NCI-H146 (cell line): ENCODE data around the gene ZBTB9.

Experiments used
- DNase-seq: peaks from one replicate; lab custom pipeline; 2025; lab: John Stamatoyannopoulos, UW

ZBTB9 gene

DNA sequence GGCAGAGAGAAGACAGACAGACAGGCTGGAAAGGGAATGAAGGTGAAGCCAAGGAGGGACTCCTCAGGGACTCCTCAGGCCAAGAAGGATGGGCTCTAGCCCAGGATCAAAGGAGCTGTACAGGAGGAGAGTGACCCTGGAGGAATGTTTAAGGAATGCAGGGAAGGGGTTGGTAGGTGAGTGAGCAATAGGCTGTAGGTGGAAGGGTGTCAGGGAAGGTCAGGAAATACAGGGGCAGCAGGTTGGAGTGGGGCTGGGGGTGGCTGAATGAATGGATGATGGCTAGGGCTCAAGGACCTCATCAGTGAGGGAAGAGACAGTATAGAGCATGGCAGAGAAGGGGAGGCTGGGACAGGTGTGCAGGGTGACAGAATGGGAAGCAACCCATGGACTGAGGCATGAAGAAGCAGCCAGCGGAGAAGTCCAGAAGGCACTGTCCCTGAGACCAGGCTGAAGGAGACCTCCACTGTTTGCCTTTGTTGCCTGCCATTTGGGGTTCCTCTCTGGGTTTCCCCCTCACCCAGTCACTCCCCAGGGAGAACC, 21.3 kb upstream of the ZBTB9 start:
- DNase-seq: no peak

DNA sequence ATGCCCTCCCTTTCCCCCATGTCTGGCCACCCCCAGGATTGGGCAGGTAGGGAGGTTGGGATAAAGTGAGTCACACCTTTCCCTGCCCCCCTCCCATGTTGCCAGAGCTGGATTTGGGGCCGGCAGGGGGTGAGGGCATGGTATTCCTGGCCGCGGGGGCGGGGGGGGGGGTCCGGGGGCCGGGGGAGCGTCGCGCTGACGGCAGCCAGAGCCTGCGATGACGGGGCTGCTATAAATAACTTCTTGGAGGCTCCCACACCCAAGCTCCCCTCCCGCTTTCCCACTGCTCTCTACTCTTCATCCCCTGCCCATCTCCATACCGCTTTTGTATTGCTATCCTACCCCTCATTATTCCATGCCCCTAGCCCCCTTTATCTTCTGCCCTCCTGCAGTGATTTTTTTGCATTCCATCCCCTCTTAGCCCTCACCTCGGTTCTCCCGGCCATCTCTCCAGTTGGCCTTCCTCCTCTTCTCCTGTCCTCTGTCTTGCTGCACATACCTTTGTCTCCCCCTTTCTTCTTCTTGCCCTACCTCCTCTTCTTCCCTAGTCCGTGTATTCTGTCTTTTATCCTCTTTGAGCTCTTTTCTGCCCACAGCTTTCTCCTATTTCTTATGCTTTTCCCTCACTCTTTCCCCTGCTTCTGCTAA, 20.7 kb upstream of the ZBTB9 start:
- DNase-seq: no peak

DNA sequence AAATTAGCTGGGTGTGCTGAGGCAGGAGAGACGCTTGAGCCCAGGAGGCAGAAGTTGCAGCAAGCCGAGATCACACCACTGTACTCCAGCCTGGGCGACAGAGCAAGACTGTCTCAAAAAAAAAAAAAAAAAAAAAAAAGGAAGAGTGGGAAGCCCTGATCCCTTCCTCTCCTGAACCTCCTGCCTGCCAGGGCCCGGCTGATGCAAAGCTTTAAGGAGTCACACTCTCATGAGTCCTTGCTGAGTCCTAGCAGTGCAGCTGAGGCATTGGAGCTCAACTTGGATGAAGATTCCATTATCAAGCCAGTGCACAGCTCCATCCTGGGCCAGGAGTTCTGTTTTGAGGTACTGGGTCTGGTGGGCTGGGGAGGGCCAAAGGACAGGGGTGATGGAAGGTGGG, 19.4 kb upstream of the ZBTB9 start:
- DNase-seq: no peak

DNA sequence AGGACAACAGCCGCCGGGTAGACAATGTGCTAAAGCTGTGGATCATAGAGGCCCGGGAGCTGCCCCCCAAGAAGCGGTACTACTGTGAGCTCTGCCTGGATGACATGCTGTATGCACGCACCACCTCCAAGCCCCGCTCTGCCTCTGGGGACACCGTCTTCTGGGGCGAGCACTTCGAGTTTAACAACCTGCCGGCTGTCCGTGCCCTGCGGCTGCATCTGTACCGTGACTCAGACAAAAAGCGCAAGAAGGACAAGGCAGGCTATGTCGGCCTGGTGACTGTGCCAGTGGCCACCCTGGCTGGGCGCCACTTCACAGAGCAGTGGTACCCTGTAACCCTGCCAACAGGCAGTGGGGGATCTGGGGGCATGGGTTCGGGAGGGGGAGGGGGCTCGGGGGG, 16.7 kb upstream of the ZBTB9 start:
- no peak for DNase-seq

DNA sequence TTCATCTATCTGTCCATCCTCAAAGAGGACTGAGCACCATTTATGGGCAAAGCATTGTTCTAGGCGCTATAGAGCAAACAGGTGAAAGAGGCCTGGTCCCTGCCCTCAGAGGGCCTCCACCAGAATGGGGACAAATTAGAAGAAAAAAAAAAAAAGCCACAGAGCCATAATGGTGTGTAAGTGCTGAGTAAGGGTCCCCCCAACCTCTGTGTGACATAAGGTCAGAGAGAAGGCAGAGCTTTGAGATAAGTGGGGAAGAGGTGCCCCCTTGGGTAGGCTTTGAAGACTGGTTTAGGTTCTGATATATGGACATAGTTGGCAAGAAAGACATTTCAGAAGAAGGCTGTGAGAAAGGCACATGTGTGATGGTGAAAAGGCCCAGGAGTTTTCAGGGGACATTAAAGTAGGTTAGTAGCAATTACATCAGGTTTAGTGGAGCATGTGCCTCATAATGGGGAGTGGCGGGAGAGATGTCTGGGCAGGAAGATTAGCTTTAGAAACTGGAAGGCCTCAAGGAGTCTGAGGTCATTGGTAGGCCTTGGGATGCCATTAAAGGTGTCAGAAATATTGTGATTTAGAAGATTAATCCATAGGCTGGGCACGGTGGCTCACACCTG, 15.3 kb upstream of the ZBTB9 start:
- DNase-seq: no peak

DNA sequence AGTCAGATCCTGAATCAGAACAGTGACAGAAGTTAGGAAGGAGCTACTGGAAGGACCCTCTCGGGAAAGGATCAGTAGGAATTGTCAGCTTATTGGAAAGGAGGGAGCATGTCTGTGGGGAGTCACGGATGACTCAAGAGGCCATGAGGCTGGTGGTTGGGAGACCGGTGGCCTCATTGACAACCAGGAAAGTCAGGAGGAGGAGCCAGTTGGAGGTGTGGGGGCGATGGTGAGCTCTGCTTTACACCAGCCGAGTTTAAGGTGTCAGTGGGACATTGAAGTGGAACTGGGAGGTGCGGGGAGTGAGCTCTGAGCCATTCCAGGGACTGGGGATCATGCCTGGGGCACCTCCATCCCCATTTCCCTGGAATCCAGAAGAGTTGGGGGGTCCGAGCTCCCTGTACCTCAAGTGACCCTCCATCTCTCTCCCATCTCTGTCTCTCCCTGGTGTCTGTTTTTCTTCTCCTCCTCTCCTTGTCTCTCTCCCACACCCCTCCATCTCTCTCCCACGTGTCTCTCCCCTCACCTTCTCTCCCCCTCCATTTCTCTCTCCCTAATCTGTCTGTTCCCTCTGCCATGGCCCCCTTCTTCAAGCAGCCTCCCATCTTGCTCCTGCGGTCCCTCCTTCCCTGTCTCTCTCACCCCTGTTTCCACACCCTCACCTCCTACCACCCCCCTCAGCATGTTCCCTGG, 14.3 kb upstream of the ZBTB9 start:
- no peak for DNase-seq

DNA sequence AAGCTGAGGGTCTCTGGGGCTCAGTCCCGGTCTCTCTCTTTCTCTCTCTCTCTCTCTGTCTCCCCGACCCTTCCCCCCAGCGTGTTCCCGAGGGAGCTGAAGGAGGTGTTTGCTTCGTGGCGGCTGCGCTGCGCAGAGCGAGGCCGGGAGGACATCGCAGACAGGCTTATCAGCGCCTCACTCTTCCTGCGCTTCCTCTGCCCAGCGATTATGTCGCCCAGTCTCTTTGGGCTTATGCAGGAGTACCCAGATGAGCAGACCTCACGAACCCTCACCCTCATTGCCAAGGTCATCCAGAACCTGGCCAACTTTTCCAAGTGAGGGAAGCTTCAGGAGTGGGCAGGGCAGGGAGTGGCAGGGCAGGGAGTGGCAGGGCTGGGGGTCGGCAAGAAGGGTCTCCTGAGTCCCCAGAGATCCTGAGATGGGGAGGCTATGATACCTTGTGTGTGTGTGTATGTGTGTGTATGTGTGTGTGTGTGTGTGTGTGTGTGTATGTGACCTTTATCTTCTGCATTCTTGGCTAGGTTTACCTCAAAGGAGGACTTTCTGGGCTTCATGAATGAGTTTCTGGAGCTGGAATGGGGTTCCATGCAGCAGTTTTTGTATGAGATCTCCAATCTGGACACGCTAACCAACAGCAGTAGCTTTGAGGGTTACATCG, 13.6 kb upstream of the ZBTB9 start:
- no peak for DNase-seq

DNA sequence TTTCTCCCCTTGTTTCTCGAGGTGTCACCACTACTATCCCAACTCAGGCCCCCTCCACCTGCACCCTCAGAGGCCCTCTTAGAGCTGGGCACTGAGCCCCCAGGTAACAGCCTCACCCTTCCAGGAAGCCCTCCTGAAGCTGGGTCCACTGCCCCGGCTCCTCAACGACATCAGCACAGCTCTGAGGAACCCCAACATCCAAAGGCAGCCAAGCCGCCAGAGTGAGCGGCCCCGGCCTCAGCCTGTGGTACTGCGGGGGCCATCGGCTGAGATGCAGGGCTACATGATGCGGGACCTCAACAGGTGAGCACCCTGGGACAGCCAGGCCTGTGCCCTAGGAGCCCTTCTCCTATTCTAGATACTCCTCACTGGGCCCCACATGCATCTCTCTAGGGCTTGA, 12.9 kb upstream of the ZBTB9 start:
- DNase-seq: no peak

DNA sequence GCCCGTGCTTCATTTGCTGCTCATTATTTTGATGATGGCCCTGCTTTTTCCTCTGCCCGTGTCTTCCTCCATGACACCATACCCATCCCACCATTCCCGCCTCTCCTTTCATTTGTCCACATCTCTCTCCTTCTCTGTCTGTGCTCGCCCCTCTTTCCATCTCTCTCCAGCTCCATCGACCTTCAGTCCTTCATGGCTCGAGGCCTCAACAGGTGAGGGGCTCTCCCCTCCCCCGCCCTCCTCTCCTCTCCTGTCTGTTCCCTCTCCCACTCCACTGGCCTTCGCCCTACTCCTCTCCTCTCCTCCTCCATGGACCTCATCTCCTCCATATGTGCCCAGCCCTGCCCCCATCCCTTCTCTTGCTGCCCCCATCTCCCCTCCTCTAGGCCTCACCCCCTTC, 12.1 kb upstream of the ZBTB9 start:
- DNase-seq: no peak

DNA sequence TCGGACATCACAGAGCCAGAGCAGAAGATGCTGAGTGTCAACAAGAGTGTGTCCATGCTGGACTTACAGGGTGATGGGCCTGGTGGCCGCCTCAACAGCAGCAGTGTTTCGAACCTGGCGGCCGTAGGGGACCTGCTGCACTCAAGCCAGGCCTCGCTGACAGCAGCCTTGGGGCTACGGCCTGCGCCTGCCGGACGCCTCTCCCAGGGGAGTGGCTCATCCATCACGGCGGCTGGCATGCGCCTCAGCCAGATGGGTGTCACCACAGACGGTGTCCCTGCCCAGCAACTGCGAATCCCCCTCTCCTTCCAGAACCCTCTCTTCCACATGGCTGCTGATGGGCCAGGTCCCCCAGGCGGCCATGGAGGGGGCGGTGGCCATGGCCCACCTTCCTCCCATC, 11.4 kb upstream of the ZBTB9 start:
- DNase-seq: no peak

DNA sequence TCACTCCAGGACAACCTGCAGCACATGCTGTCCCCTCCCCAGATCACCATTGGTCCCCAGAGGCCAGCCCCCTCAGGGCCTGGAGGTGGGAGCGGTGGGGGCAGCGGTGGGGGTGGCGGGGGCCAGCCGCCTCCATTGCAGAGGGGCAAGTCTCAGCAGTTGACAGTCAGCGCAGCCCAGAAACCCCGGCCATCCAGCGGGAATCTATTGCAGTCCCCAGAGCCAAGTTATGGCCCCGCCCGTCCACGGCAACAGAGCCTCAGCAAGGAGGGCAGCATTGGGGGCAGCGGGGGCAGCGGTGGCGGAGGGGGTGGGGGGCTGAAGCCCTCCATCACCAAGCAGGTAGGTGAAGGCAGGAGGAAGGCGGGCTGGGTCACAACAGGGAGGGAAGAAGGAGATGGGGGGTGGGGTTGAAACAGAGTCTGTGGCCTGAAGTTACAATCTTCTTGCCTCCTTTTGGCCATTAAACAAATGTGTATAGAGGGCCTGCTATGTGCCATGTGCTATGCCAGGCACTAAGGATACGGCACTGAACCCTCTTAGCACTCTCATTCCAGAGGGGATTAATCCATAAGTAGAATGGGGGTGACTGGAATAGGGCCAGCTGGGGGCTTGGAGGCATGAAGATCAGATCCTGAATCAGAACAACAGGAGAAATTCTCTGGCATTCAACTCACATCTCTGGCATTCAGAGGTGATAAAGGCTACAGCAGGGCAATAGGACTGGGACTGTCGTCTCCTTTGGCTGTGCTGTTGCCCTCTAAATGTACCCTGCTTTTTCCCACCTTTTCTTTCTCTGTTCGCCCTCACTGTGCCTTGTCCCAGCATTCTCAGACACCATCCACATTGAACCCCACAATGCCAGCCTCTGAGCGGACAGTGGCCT, 10.5 kb upstream of the ZBTB9 start:
- DNase-seq: no peak

DNA sequence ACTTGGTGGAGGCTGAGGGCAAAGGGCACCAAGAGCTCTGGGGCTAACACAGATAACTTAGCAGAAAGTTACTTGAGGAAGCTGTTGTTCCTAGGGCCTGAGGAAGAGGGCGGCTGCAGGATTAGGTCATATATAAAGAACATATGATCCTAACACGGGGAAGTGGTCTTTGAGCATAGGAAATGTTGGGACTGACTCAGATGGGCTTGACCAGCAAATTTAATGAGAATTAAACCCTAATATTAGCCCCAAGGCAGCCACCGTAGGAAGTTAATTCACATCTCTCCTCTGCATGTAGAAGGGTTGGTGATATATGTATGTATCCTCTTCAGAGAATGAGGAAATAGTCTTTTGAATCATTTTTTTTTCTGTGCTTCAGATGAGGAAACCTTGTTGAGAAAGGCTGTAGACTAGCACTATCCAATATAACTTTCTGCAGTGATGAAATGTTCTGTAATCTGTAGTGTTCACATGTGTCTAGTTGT, 9.2 kb upstream of the ZBTB9 start:
- DNase-seq: no peak

DNA sequence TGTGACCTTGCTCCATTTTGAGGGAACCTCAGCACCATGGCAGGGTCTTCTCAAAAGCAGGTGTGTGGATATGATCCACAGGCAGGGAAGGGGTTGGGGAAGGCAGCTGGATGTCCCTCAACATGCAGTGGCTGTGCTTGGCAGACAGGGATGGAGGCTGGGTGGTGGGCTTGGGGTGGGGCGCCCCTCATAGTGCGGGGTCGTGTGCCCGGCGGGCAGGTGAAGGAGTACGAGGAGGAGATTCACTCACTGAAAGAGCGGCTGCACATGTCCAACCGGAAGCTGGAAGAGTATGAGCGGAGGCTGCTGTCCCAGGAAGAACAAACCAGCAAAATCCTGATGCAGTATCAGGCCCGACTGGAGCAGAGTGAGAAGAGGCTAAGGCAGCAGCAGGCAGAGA, 8.0 kb upstream of the ZBTB9 start:
- DNase-seq: no peak

DNA sequence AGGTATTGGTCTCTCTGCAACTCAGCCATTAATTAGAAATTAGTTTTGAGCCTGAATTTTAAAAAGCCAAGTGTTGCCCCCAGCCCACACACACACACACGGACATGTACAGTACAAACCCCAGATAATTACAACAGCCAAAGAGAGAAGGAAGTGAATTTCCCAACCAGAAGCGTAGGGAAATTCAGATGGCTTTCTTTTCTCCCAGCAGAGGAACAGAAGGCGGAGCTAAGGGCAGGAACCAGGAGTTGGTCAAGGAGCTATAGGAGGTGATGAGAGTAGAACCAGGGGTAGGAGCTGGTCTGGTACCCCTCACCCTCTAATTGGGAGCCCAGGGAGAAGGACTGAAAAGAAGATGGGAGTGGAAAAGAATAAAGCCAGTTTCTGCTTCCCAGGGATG, 3.9 kb upstream of the ZBTB9 start:
- DNase-seq: no peak

DNA sequence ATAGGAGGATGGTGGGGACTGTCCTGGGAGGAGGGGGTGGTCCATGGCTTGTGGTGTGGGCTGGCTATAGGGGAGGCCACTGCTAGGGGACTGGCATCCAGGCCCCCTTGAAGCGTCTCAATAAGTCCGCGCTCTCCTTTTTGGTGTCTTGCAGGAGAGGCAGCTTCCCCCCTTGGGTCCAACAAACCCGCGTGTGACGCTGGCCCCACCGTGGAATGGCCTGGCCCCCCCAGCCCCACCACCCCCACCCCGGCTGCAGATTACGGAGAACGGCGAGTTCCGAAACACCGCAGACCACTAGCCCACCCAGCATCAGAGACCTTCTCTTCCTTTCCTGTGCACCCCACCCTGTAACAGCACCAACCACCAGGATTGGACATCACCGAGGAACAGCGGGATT, 2.8 kb upstream of the ZBTB9 start:
- DNase-seq: no peak

DNA sequence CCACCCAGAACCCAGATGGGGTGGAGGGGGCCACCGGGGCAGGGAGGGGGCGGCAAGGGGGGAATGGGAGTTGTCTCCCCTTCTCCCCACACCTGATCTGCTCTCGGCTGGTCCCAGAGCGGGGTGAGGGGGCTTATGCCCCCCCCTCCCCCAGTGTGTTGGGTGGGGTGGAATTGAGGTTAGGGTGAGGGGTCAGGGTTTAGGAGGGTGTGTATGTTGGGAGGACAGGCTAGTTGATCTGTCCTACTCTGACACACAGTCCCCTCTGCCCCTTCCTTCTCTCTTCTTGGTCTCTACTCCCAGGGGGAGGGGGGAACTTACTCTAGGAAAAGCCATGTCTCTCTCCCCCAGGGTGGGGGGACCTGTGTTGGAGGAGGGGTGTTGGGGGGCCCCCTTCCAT, 1.9 kb upstream of the ZBTB9 start:
- DNase-seq: no peak

DNA sequence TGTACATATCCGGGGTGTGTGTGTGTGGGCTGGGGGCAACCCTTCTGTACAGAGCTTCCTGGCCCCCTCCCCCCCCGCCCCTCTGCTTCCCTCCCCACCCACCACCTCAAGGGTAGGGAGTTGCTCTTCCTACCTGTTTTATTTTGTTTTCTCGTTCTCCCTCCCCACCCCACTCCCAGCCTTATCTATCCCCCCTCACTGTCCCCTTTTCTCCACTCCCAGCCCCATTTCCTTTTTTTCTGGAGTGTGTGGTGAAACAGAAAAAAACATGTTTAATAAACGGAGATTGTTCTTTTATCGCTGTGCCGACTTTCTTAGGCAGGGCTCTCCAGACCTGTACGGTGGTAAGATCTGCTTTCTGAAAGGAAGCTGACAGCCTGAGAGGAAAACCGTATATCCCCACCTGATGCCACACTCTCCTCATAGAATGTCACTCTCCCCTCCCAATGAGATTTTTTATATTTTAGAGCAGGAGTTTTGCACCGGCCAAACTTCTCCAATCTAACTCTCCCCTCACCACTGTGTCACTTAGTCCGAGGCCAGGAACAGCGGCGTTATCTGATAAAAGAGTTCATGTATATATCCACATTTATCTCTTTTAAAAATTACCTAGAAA, 875 bp upstream of the ZBTB9 start:
- DNase-seq: no peak

DNA sequence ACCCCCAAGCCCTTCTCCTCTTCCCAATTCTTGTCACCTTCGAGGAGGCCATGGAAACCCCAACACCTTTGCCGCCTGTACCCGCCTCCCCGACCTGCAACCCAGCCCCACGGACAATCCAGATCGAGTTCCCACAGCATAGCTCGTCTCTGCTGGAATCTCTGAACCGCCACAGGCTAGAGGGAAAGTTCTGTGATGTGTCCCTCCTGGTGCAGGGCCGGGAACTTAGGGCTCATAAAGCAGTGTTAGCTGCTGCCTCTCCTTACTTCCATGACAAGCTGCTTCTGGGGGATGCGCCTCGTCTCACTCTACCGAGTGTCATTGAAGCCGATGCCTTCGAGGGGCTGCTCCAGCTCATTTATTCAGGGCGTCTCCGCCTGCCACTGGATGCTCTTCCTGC, 675 bp downstream of the ZBTB9 start:
- DNase-seq: no peak

DNA sequence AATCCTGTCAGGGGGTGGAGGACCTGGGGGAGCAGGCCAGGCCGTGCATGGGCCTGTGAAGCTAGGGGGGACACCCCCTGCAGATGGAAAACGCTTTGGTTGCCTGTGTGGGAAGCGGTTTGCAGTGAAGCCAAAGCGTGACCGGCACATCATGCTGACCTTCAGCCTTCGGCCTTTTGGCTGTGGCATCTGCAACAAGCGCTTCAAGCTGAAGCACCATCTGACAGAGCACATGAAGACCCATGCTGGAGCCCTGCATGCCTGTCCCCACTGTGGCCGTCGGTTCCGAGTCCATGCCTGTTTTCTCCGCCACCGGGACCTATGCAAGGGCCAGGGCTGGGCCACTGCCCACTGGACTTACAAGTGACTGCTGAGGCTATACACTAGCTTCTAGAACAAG, 1.8 kb downstream of the ZBTB9 start:
- no peak for DNase-seq

DNA sequence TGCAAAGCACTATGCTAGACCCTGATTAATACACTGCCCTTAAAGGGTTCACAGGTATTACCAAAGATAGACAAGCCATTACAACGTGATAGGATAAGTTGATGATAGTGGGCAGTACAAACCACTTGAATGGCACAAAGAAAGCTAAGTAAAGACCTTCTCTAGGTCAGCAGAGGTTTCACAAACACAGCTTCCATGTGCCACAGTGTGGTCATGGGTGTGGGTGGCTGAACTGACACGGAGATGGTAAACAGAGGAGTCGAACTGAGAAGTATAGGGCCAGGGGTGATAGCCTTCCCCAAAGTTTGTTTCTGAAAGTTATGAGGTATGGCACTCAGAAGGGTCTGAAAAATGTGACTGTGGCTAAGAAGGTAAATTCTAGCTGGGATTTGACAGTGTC, 4.3 kb downstream of the ZBTB9 start:
- no peak for DNase-seq

DNA sequence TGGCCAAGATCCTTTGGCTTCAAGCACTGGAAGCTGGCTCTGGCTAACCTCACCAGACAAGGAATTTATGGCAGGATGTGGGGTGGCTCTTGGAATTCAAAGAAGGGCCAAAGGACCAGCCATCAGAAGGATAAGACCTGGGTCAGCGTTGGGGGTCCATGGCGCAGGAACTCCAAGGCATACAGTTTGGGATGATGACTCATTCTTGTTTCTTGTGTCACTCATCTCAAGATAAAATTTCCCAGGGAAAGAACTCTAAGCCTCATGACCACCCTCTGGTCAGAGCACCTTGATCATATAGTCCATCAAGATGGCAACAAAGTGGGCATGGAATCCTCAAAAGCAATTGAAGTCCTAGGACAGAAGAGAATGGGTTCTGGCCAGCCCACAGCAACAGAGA, 4.8 kb downstream of the ZBTB9 start:
- DNase-seq: no peak
